HG02943 (cell line): ENCODE measurements around the gene PARP11.

Experiments used
- ATAC-seq: cut with Tn5 transposase; IDR thresholded peaks from one replicate; pipeline ENCODE4 v1.9.1; 2021; ENCODE audit warnings: mild to moderate bottlenecking, low read depth, moderate library complexity; ENCODE audit not compliant: unreplicated experiment

The PARP11 gene

DNA sequence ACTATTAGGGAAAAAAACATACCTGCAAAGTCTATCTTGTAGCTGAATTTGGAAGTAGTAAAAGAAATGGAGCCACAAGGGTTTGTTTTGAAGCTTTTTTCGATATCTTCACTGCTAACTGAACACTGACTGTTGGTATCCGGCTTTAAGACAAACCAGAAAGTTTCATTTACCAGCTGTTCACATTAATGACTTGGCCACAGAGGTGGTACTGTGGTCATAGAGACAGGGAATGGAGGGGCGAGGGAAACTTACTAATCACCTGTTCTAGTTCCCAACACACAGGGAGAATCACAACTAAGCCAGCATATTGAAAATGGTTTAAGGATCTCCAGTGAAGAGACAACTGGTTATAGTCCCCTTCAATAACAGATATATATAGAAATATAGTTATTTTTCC is 44.3 kb downstream of the PARP11 start:
- no peak for ATAC-seq

DNA sequence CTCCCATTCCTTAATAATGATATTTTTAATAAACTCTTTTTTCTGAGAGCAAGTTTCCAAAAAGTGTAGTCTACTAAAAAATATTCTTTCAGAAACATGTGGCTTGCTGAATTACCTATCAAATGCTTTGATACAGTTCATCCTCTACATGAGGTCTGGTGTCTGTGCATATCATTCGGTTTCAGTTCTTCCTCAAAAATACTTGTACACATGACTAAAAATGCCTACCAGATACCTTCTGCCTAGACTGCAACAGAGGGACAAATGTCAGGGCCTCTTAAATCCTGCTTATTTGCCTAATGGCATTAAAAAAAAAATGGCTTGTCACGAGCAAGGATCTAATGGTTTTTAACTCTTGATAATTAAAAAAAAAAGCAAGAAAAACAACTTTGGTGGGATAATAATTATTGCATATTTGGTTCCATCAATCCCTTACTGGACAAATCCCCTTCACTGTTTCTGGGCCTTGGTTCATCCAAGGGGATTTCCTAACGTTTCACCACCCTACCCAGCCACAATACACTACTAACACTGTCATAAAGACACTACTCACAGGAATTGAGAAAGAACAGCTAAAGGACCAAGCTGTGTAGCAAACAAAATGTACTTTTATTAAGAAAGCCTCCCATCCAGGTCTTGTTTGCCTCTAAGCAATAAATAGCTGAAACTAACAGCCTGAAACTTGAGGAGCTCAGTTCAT is 45.7 kb downstream of the PARP11 start:
- ATAC-seq, result no peak

DNA sequence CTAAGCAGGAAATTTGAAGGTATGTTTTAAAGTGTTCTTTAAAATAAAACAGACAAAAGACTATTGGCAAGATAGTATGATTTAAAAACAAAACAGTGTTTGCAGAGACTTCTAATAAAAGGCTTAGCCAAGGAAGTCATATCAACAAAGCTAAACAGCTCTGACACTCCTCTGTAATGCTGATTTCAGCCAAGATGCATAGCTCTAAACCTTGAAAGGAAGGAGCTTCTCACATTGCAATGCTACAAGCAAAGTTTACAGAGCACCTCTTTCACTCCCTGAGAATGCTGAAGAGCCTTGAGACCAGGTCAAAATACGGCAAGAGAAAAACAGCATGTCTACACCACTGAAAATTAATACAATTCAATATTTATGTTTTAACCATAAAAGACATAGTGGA is 51.8 kb downstream of the PARP11 start:
- no peak for ATAC-seq

DNA sequence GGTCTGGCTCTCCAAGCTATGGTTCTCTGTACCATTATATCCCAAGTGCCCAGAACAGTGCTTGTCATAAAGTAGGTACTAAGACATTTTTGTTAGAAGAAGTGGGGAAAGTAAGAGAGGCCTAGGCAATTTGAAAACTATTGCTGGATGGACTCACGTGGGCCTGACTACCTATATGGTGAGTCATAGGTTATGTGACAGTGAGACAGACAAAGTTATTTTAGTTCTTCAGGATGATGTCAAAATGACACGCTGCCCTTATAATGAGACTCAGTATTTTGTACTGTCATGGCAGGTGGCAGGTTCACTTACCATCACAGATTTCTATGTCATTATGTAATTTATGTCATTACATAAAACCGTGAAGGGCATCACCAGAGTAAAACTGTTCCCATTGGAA is 53.1 kb downstream of the PARP11 start:
- ATAC-seq, result no peak

DNA sequence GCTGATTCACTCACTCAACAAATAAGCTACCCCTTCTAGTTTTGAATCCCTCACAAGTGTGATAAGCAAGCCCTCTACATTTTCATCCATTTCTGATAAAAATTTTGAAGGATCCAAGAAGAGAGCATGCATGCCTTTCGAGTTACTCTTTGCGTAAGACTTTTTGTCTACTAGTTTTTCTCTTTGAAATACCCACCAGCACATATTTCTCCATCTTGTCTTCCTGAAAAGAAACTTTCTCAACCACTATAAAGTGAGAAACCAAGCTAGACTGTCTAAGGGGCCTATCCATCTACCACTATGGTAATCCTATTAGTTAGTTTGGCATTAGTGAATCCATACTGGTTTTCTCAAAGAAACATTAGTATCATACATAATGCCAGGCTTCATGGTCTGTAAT is 56.9 kb downstream of the PARP11 start:
- no peak for ATAC-seq

DNA sequence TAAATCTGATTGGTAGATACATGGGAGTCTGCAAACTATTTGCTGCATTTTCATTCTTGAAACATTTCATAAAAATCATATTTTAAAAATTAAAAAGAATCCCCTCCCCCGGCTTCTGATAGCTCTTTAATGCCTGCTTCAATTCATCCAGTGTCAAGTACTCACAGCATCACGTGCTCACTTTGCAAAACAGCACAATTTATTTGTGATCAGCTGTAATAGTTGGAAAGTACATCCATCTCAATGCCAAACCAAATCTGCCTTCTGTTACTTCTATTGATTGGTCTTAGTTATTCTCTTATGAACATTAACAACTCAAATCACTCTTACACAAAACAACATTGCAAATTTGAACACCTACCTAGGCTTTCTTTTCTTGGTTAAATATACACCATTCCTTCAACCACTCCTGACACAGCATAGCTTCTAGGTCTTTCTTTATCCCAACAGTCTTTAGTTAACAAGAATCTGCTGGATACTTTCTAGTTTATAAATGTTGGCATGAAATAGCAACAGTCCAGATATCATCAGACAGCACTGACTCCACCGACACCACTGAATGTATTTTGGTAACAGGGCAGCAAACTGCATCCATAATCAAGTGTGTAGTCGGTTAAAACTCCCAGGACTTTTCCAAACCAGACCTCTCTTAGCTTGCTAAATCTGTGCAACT is 58.0 kb downstream of the PARP11 start:
- ATAC-seq, result no peak

DNA sequence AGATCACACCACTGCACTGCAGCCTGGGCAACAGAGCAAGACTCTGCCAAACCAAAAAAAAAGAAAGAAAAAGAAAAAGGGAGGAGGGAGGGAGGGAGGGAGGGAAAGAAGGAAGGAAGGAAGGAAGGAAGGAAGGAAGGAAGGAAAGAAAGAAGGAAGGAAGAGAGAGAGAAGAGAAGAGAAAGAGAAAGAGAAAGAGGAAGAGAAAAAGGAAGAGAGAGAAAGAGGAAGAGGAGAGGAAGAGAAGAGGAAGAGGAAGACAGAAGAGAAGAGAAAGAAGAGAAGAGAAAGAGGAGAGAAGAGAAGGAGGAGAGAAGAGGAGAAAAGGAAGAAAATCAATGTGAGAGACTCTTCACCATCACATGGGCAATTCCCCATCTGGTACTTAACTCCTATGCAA is 62.7 kb downstream of the PARP11 start:
- ATAC-seq, result no peak

DNA sequence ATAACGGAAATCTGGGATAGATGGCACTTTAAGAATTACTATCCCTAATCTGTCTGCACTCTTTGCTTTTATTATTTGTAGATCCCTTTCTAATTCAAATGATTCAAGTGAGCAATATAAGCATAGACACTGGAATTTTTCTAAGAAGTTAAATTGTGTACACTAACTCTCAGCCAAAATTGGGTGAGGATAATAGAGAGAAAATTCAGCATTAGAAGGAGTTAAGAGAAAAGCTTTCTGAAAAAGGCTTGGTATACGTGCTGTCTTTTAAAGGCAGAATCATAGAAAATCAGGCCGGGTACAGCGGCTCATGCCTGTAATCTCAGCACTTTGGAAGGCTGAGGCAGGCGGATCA is 63.2 kb downstream of the PARP11 start:
- ATAC-seq, result no peak

DNA sequence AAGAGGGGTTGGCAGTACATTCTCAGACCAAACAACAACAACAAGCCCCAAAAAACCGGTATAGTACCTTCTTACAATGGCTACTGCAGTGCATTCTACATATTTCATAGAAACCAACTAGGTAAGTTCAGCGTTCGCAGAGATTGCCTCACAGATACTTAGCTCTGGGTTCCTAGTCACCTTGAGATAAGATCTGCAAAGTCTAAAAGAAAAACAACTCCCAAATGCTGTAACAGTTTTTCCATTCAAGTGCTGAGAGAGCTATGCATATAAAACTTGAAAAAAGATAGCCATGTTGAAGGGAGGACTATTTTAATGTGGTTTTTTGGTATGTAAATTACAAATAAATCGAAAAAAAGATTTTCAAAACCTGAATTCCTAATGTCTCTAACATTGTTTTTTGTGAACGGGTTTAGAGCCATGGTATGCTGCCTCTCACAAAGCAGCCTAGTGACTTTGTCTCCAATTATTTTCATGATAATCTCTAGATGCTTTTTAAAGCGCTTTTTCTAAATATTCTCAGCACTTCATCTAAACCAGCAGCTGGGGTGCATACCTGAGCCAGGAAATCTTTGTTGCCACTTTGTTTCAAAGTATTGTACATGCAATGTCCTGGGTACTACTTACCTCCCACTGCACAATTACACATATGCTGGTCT is 63.7 kb downstream of the PARP11 start:
- ATAC-seq, result no peak

DNA sequence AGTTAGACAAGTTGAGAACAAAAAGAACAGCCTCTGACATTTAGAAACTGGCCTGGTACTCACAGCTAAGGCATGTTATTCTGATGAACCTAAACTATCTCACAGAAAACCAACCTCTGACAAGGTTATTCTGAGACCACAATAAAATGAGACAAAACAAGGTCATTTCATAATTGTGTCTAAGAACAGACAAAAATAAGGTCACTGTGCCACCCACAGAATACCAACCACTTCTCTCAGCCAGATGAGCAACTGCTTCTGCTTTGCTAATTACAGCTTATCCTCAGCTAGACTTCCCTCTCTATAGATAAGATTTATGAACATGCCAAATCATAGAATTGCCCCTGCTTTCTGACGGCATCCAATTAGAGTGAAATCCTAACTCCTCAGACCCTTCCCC is 68.1 kb downstream of the PARP11 start:
- ATAC-seq, result no peak

DNA sequence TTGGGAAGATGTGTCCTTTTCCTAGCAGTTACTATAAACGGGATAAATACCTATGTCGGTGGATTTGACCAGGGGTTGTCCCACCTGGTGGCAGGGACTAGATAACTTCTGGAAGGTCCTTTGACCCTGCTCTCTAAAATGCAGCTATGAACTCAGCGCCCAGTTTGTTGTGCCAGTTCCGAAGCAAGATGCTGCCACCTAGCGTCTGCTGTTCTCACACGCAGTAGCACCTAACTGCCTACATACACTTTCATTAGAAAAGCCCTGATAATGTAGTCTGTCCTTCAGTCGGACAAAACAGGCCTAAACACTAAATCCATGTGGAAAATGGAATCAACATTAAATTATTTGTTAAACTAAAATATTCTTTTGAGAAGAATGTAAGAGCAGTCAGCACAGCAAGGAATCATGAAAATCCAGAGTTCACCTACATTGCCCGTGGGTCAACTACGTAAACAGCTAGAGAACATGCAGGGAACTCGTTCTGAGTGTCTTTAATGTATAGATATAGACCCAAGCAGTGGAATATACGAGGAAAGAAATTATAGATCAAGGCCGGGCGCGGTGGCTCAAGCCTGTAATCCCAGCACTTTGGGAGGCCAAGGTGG is 69.2 kb downstream of the PARP11 start:
- no peak for ATAC-seq

DNA sequence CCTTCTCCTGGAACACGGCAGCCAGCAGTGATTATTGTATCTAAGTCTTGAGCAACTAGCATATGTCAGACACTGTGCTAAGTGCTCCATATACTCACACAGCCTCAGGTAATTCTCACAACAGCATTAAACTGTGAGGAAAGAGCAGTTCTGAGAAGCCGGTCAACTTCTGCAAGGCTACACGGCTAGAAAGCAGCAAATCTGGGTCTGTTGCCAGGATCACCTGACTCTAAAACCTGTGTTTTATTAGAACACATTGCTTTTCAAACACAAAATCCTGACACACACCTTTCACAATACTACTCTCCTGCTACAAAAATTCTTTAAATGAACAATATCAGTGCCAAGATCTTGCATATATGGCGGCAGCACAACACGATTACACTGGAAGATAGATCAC is 70.5 kb downstream of the PARP11 start:
- ATAC-seq, result no peak

DNA sequence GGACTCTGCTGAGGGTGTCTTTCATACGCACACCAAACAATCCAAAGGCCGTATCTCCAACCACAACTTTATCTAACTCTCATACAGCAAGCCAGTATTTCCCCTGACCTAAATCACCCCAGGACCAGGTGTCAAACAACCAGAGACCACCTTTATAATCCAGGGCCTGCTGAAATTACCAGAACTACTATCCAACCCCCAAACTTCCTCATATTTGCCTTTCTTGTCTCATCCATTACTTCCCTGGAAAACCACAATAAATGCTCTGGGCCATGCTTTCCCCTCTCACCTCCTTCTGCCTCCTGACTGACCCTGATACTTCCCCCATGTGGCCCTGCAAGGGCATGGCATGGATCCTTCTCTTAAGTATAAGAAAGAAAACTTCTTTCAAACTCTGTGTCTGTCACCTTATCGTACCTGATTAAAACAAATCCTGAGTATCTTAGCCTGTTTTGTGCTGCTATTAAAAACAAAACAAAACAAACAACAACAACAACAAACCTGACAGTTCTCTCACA is 75.6 kb downstream of the PARP11 start:
- no peak for ATAC-seq

DNA sequence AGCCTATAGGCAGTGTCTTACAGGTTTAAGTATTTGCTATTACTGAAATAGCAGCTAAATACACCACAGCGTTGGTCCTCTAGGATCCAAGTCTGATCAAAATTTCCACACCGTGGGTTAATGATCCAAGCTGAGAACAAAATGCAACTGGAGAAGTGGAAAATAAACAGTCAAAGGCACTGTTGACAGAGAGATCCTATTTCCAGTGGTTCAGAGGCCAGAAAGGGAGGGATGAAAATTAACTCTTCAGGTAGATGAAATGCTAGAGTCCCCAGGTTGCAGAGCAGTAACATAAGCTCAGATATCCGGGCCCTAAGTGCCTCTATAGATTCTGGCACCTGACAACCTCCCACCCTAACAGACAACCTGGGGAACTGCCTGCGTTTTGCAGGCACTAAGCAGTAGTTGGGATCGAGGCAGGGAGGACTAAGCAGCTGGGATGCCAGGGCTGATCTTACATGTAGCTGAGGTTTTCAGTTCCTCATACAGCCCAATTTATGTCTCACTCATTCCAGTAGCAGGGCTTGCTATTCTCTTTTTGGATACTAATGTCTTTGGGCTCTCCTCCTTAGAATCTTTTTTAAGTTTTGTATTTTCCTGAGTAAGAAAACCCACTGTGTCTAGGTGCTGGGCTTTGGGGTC is 77.6 kb downstream of the PARP11 start:
- ATAC-seq, result no peak

DNA sequence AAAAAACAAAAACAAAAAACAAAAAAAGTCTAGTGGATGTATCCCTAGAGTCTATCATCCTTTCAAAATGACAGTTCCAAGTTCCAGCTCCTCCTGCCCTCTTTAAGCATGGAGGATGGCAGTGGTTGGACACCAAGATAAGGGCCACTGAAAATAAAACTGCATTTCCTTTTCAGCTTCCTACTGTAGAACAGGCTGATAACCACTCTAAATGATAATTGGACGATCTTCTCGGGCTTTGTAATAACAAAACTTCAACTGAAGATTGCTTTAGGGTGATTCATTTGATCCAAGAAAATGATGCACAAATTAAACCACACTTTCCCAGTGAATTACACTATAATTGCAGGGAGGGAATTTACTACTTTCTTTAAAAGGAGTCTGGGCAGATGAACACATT is 78.1 kb downstream of the PARP11 start:
- no peak for ATAC-seq

DNA sequence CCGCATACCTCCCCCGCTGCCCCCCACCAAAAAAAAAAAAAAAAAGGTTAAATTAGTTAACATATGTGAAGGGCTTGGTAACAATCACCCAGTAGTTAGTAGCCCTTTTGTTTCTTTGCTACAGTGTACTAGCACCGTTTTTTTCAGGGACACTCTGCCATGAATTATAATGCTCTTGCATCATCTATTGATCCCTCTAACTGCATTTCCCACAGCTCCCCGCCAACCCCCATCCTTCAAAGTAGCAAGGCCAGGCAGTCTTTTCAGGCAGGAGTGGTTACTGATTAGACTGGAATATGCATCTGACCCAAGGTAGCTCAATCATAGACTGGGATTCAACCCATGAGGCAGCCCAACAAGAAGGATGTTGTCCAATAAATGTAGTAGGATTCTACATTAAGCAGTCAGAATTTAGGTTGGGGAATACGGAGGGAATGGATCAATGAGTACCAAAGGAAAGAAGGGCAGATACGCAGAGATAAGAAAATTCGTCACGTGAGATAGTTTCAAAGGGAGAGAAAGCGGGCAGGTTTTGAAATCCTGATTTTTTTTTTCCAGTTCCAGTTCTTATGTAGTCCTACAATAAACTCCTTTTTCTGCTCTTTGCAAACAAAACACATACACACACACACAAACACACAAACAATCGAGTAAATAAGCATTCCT is 80.4 kb downstream of the PARP11 start:
- no peak for ATAC-seq

DNA sequence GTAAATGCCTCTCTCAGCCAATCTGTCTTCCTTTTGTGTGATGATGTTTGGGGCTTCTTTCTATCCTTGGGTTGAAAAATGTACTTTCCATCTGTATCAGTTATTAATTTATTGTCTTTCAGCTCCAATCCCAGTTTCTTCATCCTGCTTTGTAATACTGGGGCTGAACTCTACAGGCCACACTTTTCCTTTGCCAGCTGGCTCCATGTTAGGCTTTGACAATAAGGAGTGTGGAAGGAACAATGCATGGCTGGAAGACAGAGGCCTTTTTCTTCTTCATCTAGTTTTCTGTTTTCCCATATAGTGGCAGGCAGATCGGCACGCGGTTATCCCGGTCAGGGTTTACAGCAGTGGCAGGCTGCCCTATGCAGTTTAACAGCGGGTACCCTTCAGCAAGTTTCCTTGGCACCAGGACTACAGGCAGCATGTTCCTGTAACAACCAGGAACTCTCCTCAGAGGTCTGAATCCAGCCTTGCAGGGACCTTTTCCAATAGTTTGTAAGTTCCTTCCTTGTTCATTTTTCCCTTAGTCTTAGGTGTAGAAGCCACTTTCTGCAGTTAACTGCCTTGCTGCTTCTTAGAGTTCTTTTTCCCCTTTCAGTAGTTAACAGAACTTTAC is 81.8 kb downstream of the PARP11 start:
- ATAC-seq, result no peak

DNA sequence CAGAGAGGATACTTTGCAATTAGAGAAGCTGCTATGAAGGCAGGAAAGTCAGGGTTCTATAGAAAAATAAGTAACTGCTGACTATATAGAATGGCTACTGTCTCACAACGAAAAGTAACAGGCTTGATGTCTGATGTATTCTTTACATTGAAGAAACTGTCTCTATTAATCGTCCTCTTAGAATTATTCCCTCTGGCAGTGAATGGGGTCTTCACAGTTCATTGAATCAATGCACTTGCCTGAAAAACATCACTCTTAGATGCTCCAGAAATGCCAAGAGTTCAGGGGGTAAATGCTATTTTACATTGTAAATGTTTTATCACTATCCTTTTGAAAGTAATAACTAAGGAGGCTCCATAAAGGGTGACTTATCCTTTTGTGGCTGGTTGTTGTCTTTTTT is 82.6 kb downstream of the PARP11 start:
- ATAC-seq, result no peak

DNA sequence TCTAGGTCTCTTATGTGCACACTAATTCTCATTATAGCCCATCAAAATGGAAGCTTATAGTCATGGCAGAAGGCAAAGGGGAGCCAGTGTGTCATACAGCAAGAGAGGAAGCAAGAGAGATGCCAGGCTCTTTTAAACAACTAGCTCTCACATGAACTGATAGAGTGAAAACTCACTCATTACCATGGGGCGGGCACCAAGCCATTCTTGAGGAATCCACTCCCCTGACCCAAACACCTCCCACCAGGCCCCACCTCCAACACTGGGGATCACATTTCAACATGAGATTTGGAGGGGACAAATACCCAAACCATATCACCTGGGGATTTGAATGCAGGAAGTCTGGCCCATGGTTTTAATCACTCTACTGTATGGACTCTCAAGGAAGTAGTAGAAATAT is 83.4 kb downstream of the PARP11 start:
- ATAC-seq, result no peak

DNA sequence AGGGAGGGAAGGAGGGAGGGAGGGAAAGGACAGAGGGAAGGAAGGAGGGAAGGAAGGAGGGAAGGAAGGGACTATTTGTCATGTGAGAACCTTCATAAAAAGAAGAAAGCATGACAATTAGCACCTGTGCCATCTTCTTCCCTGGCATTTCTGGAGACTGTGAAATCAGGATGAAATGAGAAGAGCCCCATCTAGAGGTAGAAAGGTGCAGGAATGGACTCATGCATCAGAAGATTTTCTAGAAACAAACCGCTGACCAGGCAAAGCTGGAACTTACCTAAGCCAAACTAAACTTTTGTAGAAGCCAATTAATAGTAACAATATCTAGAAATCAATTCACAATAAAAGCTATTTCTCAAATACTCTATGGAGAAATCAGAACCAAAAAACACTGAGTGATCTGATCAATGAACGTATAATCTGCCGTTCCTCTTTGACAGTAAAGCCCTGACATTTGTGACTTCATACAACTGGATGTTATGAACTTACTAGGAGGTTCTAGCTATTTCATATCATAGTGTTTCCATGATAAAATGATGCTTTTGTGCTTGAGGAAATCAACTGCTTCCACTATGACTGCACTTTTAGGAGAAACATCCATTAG is 95.9 kb downstream of the PARP11 start:
- no peak for ATAC-seq
